K562 (cell line): ENCODE data around the gene CPE. TPM values are rescaled to one million over a fixed set of nuclear protein-coding genes. Genes with fewer than 3 reads are reported as not detected.

ENCODE experiments used
- ATAC-seq: fragments of 200-7000 bp; cut with Tn5 transposase; 3 replicates; pipeline ENCODE4 v1.9.1; 2020; ENCODE audit warnings: moderate library complexity
- BruUV-seq: library from RNA; stranded (reverse); fragments of 400-500 nt; replicated peaks from 2 replicates; lab custom pipeline; 2021; lab: Mats Ljungman, UMichigan
- CTCF ChIA-PET: fragments of 300-600 bp; formaldehyde crosslinking; extraction: SDS; loops from one replicate; lab custom pipeline; 2021; ENCODE audit warnings: low intra/inter-chr PET ratio; lab: Yijun Ruan, JAX
- POLR2A ChIA-PET: fragments of 300-600, 350-650 bp; sonication (Branson Sonifier 250); formaldehyde crosslinking; extraction: SDS; loops from one replicate; lab custom pipeline; 2021; ENCODE audit warnings: antibody characterized with exemption, inconsistent platforms; lab: Yijun Ruan, JAX
- DNase-seq, 4 experiments: peaks; one replicate each; pipeline versions ENCODE4 v3.0.0 to v3.0.0-alpha.2; 2011 to 2018; ENCODE audit warnings: low spot score in 3 of 4, mixed read lengths in 3 of 4; ENCODE audit errors: extremely low read depth in 1 of 4
- FAIRE-seq: peaks from 2 replicates; lab custom pipeline; 2011; peaks lifted over from hg19 to GRCh38; lab: Jason Lieb, UNC
- H2AFZ ChIP-seq: 2 replicates; pipeline ENCODE4 v1.6.0; 2011; ENCODE audit warnings: low read depth, low read length, control low read depth, inconsistent platforms
- H3K27ac ChIP-seq: fragments of 200-600 bp; 3 replicates; pipeline ENCODE4 v1.8.0; 2011; ENCODE audit warnings: low read depth, mild to moderate bottlenecking, control low read depth, inconsistent platforms, low read length, moderate library complexity, mixed read lengths; ENCODE audit errors: extremely low read depth
- H3K27me3 ChIP-seq, 2 experiments: fragments of 300-600 bp in 1 of 2; 2 replicates in 1 of 2; 3 replicates in 1 of 2; pipeline versions ENCODE4 v1.6.0 to v1.8.0; 2011; ENCODE audit warnings: inconsistent platforms in 2 of 2, low read length in 2 of 2, mild to moderate bottlenecking in 1 of 2, mixed read lengths in 1 of 2, moderate library complexity in 1 of 2; ENCODE audit not compliant: control insufficient read depth in 2 of 2, insufficient read depth in 2 of 2
- H3K36me3 ChIP-seq: fragments of 300-600 bp; 3 replicates; pipeline ENCODE4 v1.8.0; 2011; ENCODE audit warnings: mild to moderate bottlenecking, low read length, inconsistent platforms; ENCODE audit not compliant: control insufficient read depth, insufficient read depth
- H3K4me1 ChIP-seq, 2 experiments: fragments of 200-600 bp in 1 of 2; replicated peaks in 1 of 2; 2 replicates in 1 of 2; 3 replicates in 1 of 2; pipeline versions ENCODE4 v1.5.1 to v1.8.0; 2011; ENCODE audit warnings: inconsistent platforms in 2 of 2, low read length in 2 of 2, mild to moderate bottlenecking in 1 of 2, mixed read lengths in 1 of 2, moderate library complexity in 1 of 2; ENCODE audit not compliant: control insufficient read depth in 2 of 2, insufficient read depth in 2 of 2
- H3K4me2 ChIP-seq: 2 replicates; pipeline ENCODE4 v1.6.1; 2011; ENCODE audit warnings: low read length, control low read depth, inconsistent platforms, mixed read lengths; ENCODE audit not compliant: insufficient read depth
- H3K4me3 ChIP-seq: fragments of 200-600 bp; sonication (generic), shearing (Covaris generic); 2 replicates; pipeline ENCODE4 v1.5.1; 2016; ENCODE audit warnings: control low read depth, inconsistent platforms
- H3K79me2 ChIP-seq: fragments of 200-600 bp; 3 replicates; pipeline ENCODE4 v1.8.0; 2011; ENCODE audit warnings: low read length, inconsistent platforms; ENCODE audit not compliant: control insufficient read depth, insufficient read depth
- H3K9ac ChIP-seq, 2 experiments: 2 replicates each; pipeline versions ENCODE4 v1.6.0 to v1.6.1; 2011; ENCODE audit warnings: low read depth in 2 of 2, low read length in 2 of 2, control low read depth in 1 of 2, inconsistent platforms in 1 of 2, mild to moderate bottlenecking in 1 of 2, mixed read lengths in 1 of 2; ENCODE audit not compliant: insufficient read depth in 1 of 2
- H3K9me1 ChIP-seq: one replicate; pipeline ENCODE4 v1.6.0; 2011; ENCODE audit warnings: inconsistent platforms, mild to moderate bottlenecking, low read length, moderate library complexity; ENCODE audit not compliant: control insufficient read depth, insufficient read depth
- H3K9me3 ChIP-seq: replicated peaks from 2 replicates; pipeline ENCODE4 v1.5.1; 2011; ENCODE audit warnings: low read depth, low read length, inconsistent platforms; ENCODE audit not compliant: control insufficient read depth, insufficient read depth
- H4K20me1 ChIP-seq: replicated peaks from 2 replicates; pipeline ENCODE4 v1.6.1; 2011; ENCODE audit warnings: low read length, inconsistent platforms, mixed read lengths; ENCODE audit not compliant: control insufficient read depth, insufficient read depth
- CBFA2T2 ChIP-seq: fragments of 450-650 bp; conservative IDR thresholded peaks from 2 replicates; pipeline ENCODE4 v1.6.1; 2017; ENCODE audit warnings: mild to moderate bottlenecking
- DDX20 ChIP-seq: fragments of 450-650 bp; IDR thresholded peaks from 2 replicates; pipeline ENCODE4 v1.6.1; 2016; ENCODE audit warnings: missing genetic modification characterization, low read depth, mild to moderate bottlenecking, missing compliant biosample characterization, moderate library complexity
- GABPB2 ChIP-seq: fragments of 250-450 bp; sonication (Bioruptor Pico); conservative IDR thresholded peaks from 2 replicates; pipeline ENCODE4 v1.5.1; 2021; ENCODE audit warnings: mild to moderate bottlenecking
- KDM1A ChIP-seq, 2 experiments: fragments of 450-650 bp; IDR thresholded peaks; 2 replicates each; pipeline ENCODE4 v1.6.1; 2016; ENCODE audit warnings: mild to moderate bottlenecking in 2 of 2
- MAFF ChIP-seq: IDR thresholded peaks from 2 replicates; pipeline ENCODE4 v1.6.1; 2012; ENCODE audit warnings: low read length, improper control_type of control experiment
- POLR2A ChIP-seq: fragments of 450-650 bp; conservative IDR thresholded peaks from 2 replicates; pipeline ENCODE4 v1.6.1; 2016
- PREB ChIP-seq: sonication (generic); formaldehyde crosslinking; IDR thresholded peaks from 2 replicates; pipeline ENCODE4 v1.8.1; 2023; ENCODE audit warnings: mild to moderate bottlenecking, missing genetic modification reagents
- RAD51 ChIP-seq: fragments of 450-650 bp; IDR thresholded peaks from 2 replicates; pipeline ENCODE4 v1.7.1; 2016; ENCODE audit warnings: low read depth, mild to moderate bottlenecking, borderline replicate concordance
- TARDBP ChIP-seq: fragments of 450-650 bp; IDR thresholded peaks from 2 replicates; pipeline ENCODE4 v1.6.1; 2016
- THRA ChIP-seq: fragments of 450-650 bp; IDR thresholded peaks from 2 replicates; pipeline ENCODE4 v1.6.1; 2017; ENCODE audit warnings: mild to moderate bottlenecking, moderate library complexity
- ZNF76 ChIP-seq: fragments of 250-450 bp; sonication (Bioruptor Pico); IDR thresholded peaks from 2 replicates; pipeline ENCODE4 v1.4.0; 2020; ENCODE audit warnings: mild to moderate bottlenecking, moderate library complexity, borderline replicate concordance
- WGBS: fragments of 100-300 bp; shearing (Covaris generic); methylation state at CpG from one replicate; pipeline ENCODE4 v1.1.6; 2016; ENCODE audit warnings: low coverage, mixed read lengths; ENCODE audit not compliant: insufficient coverage; ENCODE audit errors: missing lambda C conversion rate; 5-methylcytosine and 5-hydroxymethylcytosine counted together
- in situ Hi-C: fragments of 300-500 bp; cut with MboI; formaldehyde crosslinking; loops from 4 replicates; pipeline ENCODE4 v1.15.0; 2018; ENCODE audit warnings: inconsistent platforms, mixed read lengths
- intact Hi-C: fragments of 100-400 bp; cut with micrococcal nuclease; formaldehyde crosslinking; loops from 2 replicates; pipeline ENCODE4 v1.14.2; 2022
- polyA plus RNA-seq, 8 experiments: library from polyadenylated mRNA; depleted of rRNA in 4 of 8; stranded (reverse) in 5 of 8; unstranded in 3 of 8; fragments of >200 nt; fragmentation: Nextera tagmentation in 2 of 8; fragmentation: Illumina TruSeq in 1 of 8; extraction: Ambion mirVana in 2 of 8; extraction: Trizol in 1 of 8; gene quantifications; 2 replicates each; pipeline versions ENCODE4 v1.2.1 to v1.2.3, GENCODE V29; 2011 to 2014; ENCODE audit warnings: inconsistent platforms in 1 of 8, missing spikeins in 1 of 8
- total RNA-seq, 7 experiments: library from RNA; depleted of rRNA in 6 of 7; stranded (reverse); fragments of >200 nt in 6 of 7; fragmentation: Illumina TruSeq in 2 of 7; extraction: Trizol in 2 of 7; gene quantifications; 2 replicates each; pipeline versions ENCODE4 v1.2.1 to v1.2.3, GENCODE V29; 2011 to 2021; ENCODE audit warnings: low replicate concordance in 1 of 7

CPE gene
- total and polyA plus RNA-seq, 9 of the 15 experiments (the other 6 are each of a cell fraction or from before 2014, with no cell fraction given), result 0.04 to 0.16 (median 0.06) TPM; not detected in 4

- no peak for TF ChIP-seq PREB
- TF ChIP-seq THRA, result no peak
- no peak for TF ChIP-seq POLR2A
- no peak for TF ChIP-seq DDX20 (tag)
- TF ChIP-seq RAD51, result no peak
Observed at GRCh38 chr4:165524532-165525190, 145.9 kb downstream of the CPE start (continued).

GRCh38 chr4:165532976-165533375 is 154.2 kb downstream of the CPE start:
- Histone ChIP-seq H3K27me3 (no peaks in the 10 kb centered on the region; a peak in 2 of 5 replicates), H3K4me2 (no peak overlapping the region), H3K9me3 (no peaks in the 10 kb centered on the region), H3K4me3 (no peak overlapping the region), H3K27ac (no peak overlapping the region), H3K4me1 (no peaks in the 10 kb centered on the region), H4K20me1 (no peaks in the 10 kb centered on the region), H3K36me3 (no peaks in the 10 kb centered on the region), H3K9me1 (no peaks in the 10 kb centered on the region), H3K9ac (no peak overlapping the region), H2AFZ (no peak overlapping the region), H3K79me2 (no peaks in the 10 kb centered on the region)
- WGBS, result 0% methylated on average over 4 of the region's 4 CpGs
- intact Hi-C loops, result no loop called here
- in situ Hi-C loops, result loop anchor here (10.0 kb wide), 1 partner anchor 562 kb away; no protein-coding TSS in a partner anchor
- ChIA-PET CTCF (no interaction called here), POLR2A (no interaction called here)
- TF ChIP-seq TARDBP (no peak), ZNF76 (CRISPR knock-in tag) (no peak), MAFF (no peak), KDM1A (IDR thresholded peaks at IDR 0.05) (no peak), GABPB2 (CRISPR knock-in tag) (no peak), CBFA2T2 (no peak)
- no peak for ATAC-seq
- FAIRE-seq, result no peak
- no peak for DNase-seq
- no TSS peak for BruUV-seq
